ENCODE measurements around the gene BBS12. TPM values are rescaled to one million over a fixed set of nuclear protein-coding genes. Genes with fewer than 3 reads are reported as not detected.

The BBS12 gene
- total and polyA plus RNA-seq, 9 of the 15 experiments (the other 6 are each of a cell fraction or from before 2014, with no cell fraction given), result 2.7 to 6.5 (median 3.3) TPM

DNA sequence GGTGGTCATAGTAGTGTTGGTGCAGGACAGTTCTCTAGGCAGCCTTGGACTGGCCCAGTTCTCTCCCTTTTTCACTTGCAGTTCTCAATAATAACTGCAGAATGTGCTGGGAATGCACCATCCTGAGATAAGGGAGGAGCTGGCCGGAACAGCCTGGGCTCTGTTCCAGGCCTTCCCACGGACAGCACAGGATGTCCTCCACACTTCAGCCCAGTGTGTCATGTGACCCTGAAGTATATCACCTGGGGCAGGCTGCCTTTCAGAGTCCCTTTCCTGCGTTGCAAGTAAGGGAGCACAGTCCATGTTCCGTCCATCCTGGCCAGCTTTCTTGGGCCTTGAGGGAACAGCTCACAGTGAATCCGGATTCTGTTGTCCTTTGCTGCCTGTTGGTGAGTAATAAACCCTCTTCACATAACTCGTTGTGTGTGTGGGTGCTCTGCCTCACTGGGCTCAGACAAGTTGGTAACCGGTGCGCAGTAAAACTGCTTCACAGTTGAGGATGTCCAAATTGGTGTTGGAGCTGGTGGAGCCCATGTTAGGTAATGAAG is 32.3 kb upstream of the BBS12 start (continued):
- TF ChIP-seq ZFP30 (CRISPR knock-in tag; IDR thresholded peaks at IDR 0.05; ENCODE audit: borderline replicate concordance) (no peak), ZNF3 (CRISPR knock-in tag; IDR thresholded peaks at IDR 0.05) (no peak), ZFP1 (CRISPR knock-in tag; IDR thresholded peaks at IDR 0.05) (no peak), GTF2A2 (tag; IDR thresholded peaks at IDR 0.05) (no peak), ZNF41 (CRISPR knock-in tag; conservative IDR thresholded peaks at IDR 0.05) (no peak), HCFC1 (IDR thresholded peaks at IDR 0.05; ENCODE audit: low read depth, low read length) (0 out of 2 replicates have a peak, but pooled peaks have one; percentile 28), NFIC (IDR thresholded peaks at IDR 0.05) (peak; percentile 95), BRD9 (IDR thresholded peaks at IDR 0.05; ENCODE audit: low read depth, partially characterized antibody) (no peak), PTBP1 (IDR thresholded peaks at IDR 0.05; ENCODE audit: low read depth, low read length) (no peak), RBM22 (IDR thresholded peaks at IDR 0.05; ENCODE audit: low read depth, low read length, poor library complexity, severe bottlenecking) (no peak), POLR2A (conservative IDR thresholded peaks at IDR 0.05) (peak; percentile 71), ERF (CRISPR knock-in tag; IDR thresholded peaks at IDR 0.05) (no peak), MCM2 (IDR thresholded peaks at IDR 0.05; ENCODE audit: low read depth) (no peak), ESRRB (CRISPR knock-in tag; IDR thresholded peaks at IDR 0.05; ENCODE audit: borderline replicate concordance) (no peak), KLF1 (tag; IDR thresholded peaks at IDR 0.05) (no peak), FOSL1 (tag; conservative IDR thresholded peaks at IDR 0.05) (0 out of 2 replicates have a peak, but pooled peaks have one; percentile 16), SP2 (IDR thresholded peaks at IDR 0.05; ENCODE audit: extremely low read depth, low read depth, low read length, poor library complexity, severe bottlenecking) (no peak), LARP7 (IDR thresholded peaks at IDR 0.05) (no peak)
- TF ChIP-seq, protein P1, sequence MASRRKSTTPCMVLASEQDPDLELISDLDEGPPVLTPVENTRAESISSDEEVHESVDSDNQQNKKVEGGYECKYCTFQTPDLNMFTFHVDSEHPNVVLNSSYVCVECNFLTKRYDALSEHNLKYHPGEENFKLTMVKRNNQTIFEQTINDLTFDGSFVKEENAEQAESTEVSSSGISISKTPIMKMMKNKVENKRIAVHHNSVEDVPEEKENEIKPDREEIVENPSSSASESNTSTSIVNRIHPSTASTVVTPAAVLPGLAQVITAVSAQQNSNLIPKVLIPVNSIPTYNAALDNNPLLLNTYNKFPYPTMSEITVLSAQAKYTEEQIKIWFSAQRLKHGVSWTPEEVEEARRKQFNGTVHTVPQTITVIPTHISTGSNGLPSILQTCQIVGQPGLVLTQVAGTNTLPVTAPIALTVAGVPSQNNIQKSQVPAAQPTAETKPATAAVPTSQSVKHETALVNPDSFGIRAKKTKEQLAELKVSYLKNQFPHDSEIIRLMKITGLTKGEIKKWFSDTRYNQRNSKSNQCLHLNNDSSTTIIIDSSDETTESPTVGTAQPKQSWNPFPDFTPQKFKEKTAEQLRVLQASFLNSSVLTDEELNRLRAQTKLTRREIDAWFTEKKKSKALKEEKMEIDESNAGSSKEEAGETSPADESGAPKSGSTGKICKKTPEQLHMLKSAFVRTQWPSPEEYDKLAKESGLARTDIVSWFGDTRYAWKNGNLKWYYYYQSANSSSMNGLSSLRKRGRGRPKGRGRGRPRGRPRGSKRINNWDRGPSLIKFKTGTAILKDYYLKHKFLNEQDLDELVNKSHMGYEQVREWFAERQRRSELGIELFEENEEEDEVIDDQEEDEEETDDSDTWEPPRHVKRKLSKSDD (conservative IDR thresholded peaks at IDR 0.05; ENCODE audit: low read length), result no peak
- TF ChIP-seq, protein P2, sequence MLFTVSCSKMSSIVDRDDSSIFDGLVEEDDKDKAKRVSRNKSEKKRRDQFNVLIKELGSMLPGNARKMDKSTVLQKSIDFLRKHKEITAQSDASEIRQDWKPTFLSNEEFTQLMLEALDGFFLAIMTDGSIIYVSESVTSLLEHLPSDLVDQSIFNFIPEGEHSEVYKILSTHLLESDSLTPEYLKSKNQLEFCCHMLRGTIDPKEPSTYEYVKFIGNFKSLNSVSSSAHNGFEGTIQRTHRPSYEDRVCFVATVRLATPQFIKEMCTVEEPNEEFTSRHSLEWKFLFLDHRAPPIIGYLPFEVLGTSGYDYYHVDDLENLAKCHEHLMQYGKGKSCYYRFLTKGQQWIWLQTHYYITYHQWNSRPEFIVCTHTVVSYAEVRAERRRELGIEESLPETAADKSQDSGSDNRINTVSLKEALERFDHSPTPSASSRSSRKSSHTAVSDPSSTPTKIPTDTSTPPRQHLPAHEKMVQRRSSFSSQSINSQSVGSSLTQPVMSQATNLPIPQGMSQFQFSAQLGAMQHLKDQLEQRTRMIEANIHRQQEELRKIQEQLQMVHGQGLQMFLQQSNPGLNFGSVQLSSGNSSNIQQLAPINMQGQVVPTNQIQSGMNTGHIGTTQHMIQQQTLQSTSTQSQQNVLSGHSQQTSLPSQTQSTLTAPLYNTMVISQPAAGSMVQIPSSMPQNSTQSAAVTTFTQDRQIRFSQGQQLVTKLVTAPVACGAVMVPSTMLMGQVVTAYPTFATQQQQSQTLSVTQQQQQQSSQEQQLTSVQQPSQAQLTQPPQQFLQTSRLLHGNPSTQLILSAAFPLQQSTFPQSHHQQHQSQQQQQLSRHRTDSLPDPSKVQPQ (CRISPR knock-in tag; IDR thresholded peaks at IDR 0.05; ENCODE audit: borderline replicate concordance), result no peak
- TF ChIP-seq, protein P3, sequence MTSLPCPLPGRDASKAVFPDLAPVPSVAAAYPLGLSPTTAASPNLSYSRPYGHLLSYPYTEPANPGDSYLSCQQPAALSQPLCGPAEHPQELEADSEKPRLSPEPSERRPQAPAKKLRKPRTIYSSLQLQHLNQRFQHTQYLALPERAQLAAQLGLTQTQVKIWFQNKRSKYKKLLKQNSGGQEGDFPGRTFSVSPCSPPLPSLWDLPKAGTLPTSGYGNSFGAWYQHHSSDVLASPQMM (CRISPR knock-in tag; IDR thresholded peaks at IDR 0.05), result no peak
- TF ChIP-seq, protein P4, sequence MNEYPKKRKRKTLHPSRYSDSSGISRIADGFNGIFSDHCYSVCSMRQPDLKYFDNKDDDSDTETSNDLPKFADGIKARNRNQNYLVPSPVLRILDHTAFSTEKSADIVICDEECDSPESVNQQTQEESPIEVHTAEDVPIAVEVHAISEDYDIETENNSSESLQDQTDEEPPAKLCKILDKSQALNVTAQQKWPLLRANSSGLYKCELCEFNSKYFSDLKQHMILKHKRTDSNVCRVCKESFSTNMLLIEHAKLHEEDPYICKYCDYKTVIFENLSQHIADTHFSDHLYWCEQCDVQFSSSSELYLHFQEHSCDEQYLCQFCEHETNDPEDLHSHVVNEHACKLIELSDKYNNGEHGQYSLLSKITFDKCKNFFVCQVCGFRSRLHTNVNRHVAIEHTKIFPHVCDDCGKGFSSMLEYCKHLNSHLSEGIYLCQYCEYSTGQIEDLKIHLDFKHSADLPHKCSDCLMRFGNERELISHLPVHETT (CRISPR knock-in tag; conservative IDR thresholded peaks at IDR 0.05 in 1 of 2, IDR thresholded peaks at IDR 0.05 in 1 of 2), result no peak

Measured in K562 (cell line).